ENCODE results near the gene ADTRP.
"Not testable (repeated sequence)": the region's sequence is repeated elsewhere in the genome, so short reads cannot be mapped to it uniquely, and the experiment has no call there.

Gene ADTRP

DNA sequence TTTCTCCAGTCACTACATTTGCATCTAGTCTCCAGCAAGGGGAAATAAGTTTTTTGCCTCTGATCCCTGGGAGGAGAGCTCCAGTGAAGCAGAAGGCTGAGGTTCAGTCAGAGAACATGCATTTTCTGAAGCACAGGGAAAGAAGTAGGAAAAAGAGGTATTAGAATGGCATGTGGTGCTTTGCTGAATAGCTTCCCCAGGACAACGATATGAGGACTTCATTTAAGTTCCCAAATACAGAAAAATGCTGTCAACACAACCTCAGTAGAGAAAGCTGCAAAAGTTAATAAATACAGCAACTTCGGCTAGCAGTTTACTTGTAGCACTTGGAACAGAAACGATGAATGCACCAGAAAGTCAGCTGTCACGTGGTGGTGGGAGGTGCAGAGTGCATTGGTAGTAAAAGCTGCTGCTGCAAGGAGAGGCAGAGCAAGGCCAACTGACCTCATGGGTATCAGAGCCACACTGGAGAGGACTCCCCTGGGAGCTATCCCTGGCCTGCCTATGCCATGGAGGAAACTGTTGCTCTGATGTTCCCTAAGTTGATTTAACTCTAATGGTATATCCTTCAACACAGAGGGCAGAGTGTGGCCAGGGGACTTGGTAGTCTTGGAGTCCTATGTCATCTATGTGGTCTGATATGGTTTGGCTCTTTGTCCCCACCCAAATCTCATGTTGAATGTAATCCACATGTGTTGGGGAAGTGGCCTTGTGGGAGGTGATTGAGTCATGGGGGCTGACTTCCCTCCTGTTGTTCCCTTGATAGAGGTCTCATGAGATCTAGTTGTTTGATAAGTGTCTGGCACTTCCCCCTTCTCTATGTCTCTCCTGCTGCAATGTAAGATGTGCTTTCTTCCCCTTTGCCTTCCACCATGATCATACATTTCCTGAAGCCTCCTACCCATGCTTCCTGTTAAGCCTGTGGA lies 85.9 kb downstream of the ADTRP start:
- no peak for DNase-seq (ENCODE audit: low read depth in 2 of 2)

DNA sequence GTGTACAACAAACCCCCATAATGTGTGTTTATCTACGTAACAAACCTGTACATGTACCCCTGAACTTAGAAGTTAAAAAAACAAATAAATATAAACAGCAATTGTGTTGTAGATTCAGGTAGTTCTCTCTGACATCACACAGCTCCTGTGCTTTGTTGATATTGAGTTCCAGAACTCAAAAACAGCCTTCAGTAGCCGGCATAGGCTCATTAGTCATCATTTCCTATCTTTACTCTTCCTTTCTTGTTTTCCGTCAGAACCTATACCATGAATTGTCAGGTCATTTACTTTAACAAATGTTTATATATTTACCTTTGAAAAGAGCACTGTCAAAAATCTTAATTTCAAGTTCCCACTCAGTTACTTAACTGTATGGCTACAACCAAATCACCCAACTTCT lies 88.8 kb downstream of the ADTRP start:
- DNase-seq (ENCODE audit: low read depth in 2 of 2), result no peak

DNA sequence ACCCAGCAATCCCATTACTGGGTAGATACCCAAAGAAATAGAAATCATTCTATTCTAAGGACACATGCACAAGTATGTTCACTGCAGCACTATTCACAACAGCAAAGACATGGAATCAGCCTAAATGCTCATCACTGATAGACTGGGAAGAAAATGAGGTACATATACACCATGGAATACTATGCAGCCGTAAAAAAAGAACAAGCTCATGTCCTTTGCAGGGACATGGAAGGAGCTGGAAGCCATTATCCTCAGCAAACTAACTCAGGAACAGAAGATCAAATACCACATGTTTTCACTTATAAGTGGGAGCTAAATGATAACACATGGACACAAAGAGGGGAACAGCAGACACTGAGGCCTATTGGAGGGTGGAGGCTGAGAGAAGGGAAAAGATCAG lies 89.2 kb downstream of the ADTRP start:
- DNase-seq (ENCODE audit: low read depth in 2 of 2), result not testable (repeated sequence)

- DNase-seq (ENCODE audit: low read depth in 2 of 2), result no peak
These were observed 90.2 kb downstream of the ADTRP start for GRCh38 chr6:11688425-11688709.

- no peak for DNase-seq (ENCODE audit: low read depth in 2 of 2)
These were observed 93.0 kb downstream of the ADTRP start for GRCh38 chr6:11685481-11686093.

DNA sequence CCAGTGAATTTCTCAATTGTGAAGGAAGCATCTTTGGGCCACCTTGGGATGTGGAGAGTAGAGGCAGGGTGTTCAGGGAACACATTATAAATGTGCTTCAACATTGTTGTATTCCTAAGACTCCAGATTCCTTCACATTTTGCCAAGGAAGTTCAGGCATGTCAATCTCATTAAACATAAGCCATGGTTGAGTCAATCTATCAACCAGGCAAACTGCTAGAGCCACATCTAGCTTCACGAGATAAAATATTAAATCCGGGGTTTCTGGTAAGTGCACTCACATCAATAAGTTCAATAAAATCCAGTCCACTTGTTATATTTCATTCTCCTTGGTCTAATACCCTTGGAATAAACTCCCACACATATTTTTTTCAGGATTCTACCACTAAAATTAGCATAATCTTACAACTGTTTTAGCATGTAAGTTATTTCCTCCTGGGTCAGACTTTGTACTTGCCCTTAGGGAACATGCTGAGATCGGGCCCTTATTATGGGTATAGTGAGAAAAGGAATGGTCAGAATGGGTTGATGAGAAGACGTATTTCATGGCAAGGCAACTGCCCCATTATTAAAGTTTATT lies 93.6 kb downstream of the ADTRP start:
- DNase-seq (ENCODE audit: low read depth in 2 of 2), result no peak

- no peak for DNase-seq (ENCODE audit: low read depth in 2 of 2)
These were observed 94.7 kb downstream of the ADTRP start for GRCh38 chr6:11683871-11684270.

- no peak for DNase-seq (ENCODE audit: low read depth in 2 of 2)
These were observed 96.0 kb downstream of the ADTRP start for GRCh38 chr6:11682561-11682975.

- DNase-seq (ENCODE audit: low read depth in 2 of 2), result no peak
These were observed 96.8 kb downstream of the ADTRP start for GRCh38 chr6:11681770-11682169.

- no peak for DNase-seq (ENCODE audit: low read depth in 2 of 2)
These were observed 97.2 kb downstream of the ADTRP start for GRCh38 chr6:11681357-11681756.

GRCh38 chr6:11680479-11680878 lies 98.1 kb downstream of the ADTRP start:
- not testable (repeated sequence) for DNase-seq (ENCODE audit: low read depth in 2 of 2)

- DNase-seq (ENCODE audit: low read depth in 2 of 2), result no peak
These were observed 99.5 kb downstream of the ADTRP start for GRCh38 chr6:11679099-11679498.

DNA sequence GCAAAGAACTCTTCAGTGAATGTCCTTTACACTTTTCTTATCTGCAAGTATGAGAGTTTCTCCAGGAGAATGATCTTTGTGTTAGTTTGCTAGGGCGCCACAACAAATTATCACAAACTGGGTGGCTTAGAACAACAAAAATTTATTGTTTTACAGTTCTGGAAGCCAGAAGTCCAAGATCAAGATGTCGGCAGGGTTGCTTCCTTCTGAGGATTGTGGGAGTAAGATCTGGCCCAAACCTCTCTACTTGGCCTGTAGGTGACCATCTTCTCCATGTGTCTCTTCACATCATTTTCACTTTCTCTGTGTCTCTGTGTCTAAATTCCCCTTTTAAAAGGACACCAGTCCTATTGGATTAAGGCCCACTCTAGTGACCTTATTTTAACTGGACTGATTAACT lies 103.0 kb downstream of the ADTRP start:
- no peak for DNase-seq (ENCODE audit: low read depth in 2 of 2)

DNA sequence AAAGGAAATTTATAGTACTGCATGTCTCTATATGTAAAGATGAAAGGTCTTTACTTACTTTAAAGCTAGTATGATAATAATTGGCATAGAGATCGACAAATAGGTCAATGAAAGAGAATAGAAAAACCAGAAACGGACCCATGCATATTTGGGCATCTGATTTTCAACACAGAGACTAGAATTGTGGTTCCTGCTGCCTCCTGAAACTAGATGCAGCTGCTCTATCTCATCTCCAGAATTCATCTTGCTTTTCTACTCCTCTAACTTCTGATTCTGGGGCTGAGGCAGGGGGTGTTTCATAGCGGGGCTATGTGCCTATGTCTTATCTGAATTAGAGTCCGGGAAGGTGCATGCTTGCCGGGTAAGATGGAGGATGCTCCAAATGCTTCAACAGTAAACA lies 105.9 kb downstream of the ADTRP start:
- DNase-seq (ENCODE audit: low read depth in 2 of 2), result no peak

GRCh38 chr6:11672256-11672655 lies 106.3 kb downstream of the ADTRP start:
- DNase-seq (ENCODE audit: low read depth in 2 of 2), result no peak

GRCh38 chr6:11669696-11670095 lies 108.9 kb downstream of the ADTRP start:
- DNase-seq (ENCODE audit: low read depth in 2 of 2), result no peak

DNA sequence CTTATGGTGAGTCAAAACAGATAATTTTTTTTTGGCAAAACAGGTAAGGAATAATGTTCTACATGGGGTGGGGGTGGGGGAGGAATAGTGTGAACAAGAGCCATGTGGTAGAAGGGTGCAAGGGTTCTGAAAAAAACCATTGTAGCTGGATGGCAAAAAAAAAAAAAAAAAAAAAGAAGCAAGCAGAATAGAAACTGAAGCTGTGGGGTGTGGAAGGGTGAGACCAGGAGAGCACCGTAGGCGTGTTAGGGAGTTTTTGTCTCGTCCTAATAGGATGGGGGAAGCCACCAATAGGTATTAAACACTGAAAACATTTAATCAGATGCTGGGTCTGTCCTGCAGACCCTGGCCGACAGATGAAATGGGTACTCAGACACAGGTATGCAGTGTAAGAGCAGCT lies 110.1 kb downstream of the ADTRP start:
- no peak for DNase-seq (ENCODE audit: low read depth in 2 of 2)

GRCh38 chr6:11667876-11668275 lies 110.7 kb downstream of the ADTRP start:
- no peak for DNase-seq (ENCODE audit: low read depth in 2 of 2)

GRCh38 chr6:11665604-11666326 lies 112.8 kb downstream of the ADTRP start:
- DNase-seq (ENCODE audit: low read depth in 2 of 2), result no peak

Measured in stimulated activated CD8-positive, alpha-beta memory T cell treated with anti-CD3 and anti-CD28 coated beads, Interleukin-7, amount 100 ng/mL, for 4 hours (primary cell).